MM.1S (cell line): Measurements from ENCODE around the gene CCL19.

Experiments
- EZH2 ChIP-seq: fragments of 300-600 bp; sonication (generic); optimal IDR thresholded peaks from 2 replicates; pipeline ENCODE3; 2017; ENCODE audit warnings: low read depth, mild to moderate bottlenecking, antibody characterized with exemption, low read length, mixed read lengths
- EZH2phosphoT487 ChIP-seq: fragments of 300-600 bp; sonication (generic); IDR thresholded peaks from 2 replicates; pipeline ENCODE4 v1.6.1; 2018; ENCODE audit warnings: antibody characterized with exemption, low read length
- TF ChIP-seq, protein P1 (sequence below): fragments of 300-600 bp; sonication (generic); IDR thresholded peaks from 2 replicates; pipeline ENCODE4 v1.5.1; 2016; ENCODE audit warnings: antibody characterized with exemption, low read length, mixed read lengths

DNA sequence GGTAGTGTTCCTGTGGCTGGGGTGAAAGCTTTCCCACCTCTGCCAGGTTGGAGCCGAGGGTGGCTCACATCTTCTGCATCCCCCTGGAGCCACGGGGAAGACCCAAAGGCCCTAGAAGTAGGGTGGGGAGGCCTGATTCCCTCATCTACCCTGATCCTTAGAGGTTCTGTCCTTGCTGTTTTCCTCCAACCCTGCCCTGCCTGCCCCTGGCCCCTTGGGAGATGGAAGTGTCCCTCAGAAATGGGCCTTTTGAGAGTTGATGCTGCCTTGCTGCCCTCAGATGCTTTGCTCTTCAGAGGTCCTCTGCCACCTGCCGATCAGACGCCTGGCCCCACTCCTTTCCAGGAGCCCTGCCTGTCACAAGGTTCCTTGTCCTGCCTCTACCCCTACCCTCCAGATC lies 6.3 kb downstream of the CCL19 start:
- TF ChIP-seq, protein P1, sequence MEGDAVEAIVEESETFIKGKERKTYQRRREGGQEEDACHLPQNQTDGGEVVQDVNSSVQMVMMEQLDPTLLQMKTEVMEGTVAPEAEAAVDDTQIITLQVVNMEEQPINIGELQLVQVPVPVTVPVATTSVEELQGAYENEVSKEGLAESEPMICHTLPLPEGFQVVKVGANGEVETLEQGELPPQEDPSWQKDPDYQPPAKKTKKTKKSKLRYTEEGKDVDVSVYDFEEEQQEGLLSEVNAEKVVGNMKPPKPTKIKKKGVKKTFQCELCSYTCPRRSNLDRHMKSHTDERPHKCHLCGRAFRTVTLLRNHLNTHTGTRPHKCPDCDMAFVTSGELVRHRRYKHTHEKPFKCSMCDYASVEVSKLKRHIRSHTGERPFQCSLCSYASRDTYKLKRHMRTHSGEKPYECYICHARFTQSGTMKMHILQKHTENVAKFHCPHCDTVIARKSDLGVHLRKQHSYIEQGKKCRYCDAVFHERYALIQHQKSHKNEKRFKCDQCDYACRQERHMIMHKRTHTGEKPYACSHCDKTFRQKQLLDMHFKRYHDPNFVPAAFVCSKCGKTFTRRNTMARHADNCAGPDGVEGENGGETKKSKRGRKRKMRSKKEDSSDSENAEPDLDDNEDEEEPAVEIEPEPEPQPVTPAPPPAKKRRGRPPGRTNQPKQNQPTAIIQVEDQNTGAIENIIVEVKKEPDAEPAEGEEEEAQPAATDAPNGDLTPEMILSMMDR = no peak
- TF ChIP-seq EZH2 = no peak
- TF ChIP-seq EZH2phosphoT487 = no peak
